ENCODE data around the gene STXBP3.

Gene STXBP3

DNA sequence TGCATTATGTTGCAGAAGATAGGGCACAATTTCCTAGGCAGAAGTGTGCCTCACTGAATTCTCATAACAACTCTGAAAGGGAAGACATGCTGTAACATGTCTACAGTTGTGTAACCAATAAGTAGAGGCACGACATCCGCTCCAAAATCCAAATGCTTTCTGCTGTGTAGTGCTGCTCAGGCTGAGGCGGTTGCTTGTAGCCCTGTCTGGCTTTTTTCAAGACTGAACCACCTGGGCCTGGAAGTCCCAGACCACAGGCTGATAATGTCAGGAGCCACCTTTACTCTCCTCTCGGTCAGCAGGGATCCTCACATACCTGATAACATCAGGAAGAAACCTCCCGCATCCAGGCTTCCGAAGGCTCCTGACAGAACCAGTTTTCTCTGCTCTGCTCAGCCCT lies 99.5 kb downstream of the STXBP3 start:
- no peak for FAIRE-seq

DNA sequence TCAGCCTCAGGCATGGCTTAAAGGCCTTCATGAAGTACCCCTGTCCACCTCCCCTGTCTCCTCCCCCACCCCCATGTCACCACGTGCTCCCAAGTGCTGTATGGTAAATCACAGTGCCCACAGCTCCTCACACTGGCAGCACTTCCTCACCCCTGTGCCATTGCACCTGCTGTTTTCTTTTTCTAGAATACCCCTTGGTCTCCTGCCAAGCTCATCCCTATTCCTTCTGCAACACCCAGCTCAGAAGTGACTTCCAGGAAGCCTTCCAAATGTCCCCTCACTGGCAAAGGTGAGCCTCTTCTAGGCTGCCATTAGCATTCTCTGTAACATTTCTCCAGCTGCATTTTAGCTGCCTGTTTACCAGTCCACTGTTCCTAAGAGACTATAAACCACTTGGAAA lies 101.0 kb downstream of the STXBP3 start:
- FAIRE-seq, result no peak

DNA sequence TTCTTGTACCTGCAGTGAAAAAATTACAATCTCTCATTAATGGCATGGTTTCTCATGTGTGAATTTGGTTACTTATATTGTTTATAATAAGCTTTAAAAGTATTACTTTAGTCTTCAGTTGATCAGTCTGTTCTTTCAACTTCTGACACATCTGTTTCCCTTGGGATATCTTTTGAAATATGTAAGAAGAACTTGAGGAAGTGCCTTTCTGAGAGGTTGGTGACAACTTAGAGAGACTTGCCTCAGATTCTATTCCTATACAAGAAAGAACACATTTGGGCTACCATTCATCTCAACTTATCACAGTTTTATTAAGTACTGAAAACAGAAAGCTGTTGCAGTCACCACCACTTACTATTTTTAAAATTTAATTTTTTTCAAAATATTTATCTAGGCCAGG lies 102.3 kb downstream of the STXBP3 start:
- FAIRE-seq, result no peak

DNA sequence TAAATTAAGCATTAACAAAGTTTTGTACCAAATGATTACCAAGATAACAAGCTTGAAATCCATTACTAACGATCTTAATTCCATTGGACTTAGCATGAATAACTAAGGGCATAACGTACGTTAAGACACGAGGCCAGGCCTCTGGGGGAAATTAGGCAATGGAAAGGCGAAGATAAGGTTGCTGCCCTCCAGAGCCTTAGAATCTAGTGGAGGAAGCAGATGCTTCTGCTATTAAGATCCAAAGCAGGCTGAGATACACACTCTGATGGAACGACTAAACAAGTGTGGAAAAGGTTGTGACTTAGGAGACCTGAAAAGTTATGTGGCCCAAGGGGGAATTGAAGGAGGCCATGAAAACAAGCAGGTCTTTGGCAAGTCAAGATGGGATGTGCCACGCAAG lies 104.5 kb downstream of the STXBP3 start:
- no peak for FAIRE-seq

DNA sequence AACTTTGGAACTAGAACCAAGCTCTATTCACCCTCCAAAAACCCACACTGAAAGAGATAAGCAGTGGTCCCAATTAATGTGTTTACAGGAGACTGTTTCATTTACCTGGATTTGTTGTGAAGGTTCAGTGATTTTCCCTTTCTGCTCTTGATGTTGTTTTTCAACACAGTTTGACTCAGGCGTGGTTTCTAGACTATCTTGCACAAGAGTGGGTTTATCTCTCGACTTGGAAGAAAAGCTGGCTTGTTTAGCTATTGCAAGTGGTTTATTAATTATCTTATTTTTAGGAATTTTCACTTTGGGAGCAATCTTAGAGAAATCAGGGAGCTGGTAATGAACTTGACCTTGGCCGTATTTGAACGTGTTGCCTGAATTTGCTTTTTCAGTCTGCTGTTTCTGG lies 105.1 kb downstream of the STXBP3 start:
- no peak for FAIRE-seq

DNA sequence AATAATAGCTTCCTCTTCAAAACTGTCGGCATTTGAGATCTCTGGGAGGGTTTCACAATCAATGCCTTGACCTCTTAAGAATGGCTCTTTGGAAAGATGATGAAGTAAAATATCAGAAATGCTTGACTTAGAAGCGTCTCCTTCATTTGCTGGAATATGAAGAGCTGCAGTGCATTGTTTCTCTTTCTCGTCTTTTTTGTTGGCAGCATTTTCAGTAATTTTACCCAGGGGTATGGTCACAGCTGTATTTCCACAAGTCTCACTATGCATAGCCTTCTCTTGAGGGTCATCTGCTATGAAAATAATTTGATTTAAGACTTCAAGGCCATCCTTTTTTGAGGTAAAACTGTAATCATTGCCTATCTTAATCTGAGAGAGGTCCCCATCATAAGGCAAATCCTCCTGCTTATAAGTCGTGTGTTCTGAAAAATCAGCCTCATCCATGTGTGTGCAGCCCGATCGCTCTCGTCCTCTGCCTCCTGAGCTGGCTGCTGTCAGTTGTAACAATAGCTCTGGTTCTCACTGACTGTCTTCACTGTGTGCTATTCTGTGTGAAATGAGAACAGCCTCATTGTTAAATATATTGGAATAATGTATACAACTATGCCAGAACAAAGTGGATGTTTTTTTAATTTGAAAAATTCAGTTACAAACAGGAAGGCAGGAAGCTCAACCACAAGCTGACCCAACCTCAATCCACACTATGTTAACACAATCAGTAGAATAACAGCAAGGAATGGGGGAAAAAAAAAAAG lies 105.9 kb downstream of the STXBP3 start:
- no peak for FAIRE-seq

DNA sequence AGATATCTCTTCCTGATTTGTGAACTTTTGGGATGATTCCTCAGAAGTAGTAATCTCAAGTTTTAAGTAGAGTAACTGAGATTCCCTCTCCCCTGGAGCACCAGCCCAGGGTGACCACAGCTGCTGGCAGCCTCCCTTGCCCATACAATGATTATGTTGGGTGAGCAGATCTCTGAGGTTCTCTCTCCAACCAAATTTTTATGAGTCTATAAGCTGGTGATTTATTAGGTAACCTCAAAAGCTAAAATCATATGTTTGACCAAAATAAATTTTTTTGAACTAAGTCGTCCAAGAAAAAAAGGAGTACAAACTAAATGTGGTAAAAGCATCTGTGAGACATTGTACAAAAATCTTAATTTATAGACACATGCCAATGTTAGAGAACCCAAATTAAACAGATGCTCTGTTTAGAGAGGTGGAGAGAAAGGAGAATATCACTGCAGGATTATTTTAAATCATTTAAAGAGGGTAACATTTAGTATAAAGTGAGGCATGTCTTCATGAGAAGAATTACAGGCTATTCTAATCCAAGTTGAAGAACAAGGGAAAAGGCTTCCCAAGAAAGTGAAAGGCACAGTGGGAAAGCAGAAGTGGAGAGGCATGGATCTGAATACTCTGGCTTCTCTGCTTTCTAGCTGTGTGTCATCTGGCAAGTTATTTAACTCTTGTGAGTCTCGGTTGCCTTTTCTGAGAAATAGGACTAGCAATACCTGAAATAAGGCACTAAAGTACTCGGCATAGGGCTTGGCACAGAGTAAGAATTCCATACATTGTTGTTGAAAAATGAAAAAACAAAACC lies 107.9 kb downstream of the STXBP3 start:
- no peak for FAIRE-seq

DNA sequence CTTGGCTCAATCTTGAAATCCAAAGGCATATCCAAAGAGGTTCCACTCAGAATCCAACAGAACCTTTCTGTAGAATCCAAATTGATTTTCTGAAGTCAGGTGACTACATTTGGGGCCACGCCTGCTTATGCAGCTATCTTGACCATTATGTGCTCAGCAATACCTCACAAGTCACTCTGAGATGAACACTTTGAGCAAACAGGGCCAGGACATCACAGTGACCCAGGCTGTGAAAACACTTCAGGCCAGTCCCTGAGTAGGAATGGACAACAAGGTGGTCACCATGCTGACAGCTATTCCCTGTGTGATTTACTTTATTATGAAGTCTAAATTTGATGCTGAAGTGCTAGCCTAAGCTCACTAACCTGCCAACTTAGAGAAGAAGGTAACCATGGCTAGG lies 110.5 kb downstream of the STXBP3 start, which contains the start of gene AKNAD1:
Gene AKNAD1, minus strand, starts transcription at position 101 of the 400 bp plus-strand sequence. CDS start 4,430 bp downstream, outside the sequence.
- no peak for FAIRE-seq

DNA sequence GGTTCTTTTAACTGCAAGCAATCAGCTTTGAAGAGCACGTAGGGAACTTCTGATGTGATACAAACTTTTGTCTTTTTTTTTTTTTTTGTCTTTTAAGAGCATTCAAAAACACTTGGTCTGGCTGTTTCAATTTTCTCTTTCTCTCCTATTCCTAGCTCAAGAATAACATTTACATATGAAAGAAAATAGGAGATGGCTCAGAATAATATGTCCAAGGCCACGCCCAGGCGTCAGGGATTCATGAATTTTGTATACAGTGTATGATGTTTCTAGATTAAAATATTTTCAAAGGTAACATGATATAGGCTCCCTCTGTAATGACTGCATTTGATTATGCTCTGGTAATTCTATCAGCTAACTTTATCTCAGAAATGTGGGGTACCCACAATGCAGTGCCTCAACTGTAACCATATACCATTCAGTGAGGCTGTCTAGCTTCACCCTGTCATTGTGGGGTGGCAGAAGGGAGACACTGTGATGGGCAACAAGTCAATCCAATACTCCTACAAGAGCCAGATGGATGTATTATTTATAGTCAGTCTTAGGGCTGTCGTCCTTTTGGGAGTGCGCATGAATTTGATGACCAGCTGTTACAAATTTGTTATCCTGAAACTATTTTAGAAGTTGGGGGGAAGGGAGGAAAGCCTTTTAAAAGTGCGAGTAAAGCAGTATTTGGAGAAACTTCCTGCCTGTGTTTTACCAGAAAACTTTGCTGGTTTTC lies 111.9 kb downstream of the STXBP3 start:
- FAIRE-seq, result no peak

Data from endometrium (tissue), 2 donors.